HG02610 (cell line): ENCODE measurements around the gene PGAM1.
"Not testable (repeated sequence)": the region's sequence is repeated elsewhere in the genome, so short reads cannot be mapped to it uniquely, and the experiment has no call there.

Experiments used
- ATAC-seq: cut with Tn5 transposase; IDR thresholded peaks from one replicate; pipeline ENCODE4 v1.9.1; 2021; ENCODE audit warnings: mild to moderate bottlenecking, moderate library complexity; ENCODE audit not compliant: unreplicated experiment

PGAM1 gene

GRCh38 chr10:97454330-97455036 lies 28.5 kb downstream of the PGAM1 start:
- ATAC-seq, result no peak

- no peak for ATAC-seq
These were observed 30.2 kb downstream of the PGAM1 start for GRCh38 chr10:97456034-97456685.

GRCh38 chr10:97456686-97457065 lies 30.7 kb downstream of the PGAM1 start:
- ATAC-seq, result no peak

- no peak for ATAC-seq
These were observed 33.1 kb downstream of the PGAM1 start for GRCh38 chr10:97459111-97459510.

GRCh38 chr10:97459933-97460332 lies 33.9 kb downstream of the PGAM1 start:
- no peak for ATAC-seq

GRCh38 chr10:97462309-97462708 lies 36.3 kb downstream of the PGAM1 start:
- ATAC-seq, result no peak

- peak; percentile 40 for ATAC-seq
These were observed 37.6 kb downstream of the PGAM1 start for GRCh38 chr10:97463363-97464132.

- no peak for ATAC-seq
These were observed 38.2 kb downstream of the PGAM1 start for GRCh38 chr10:97464226-97464625.

GRCh38 chr10:97465982-97466381 lies 40.0 kb downstream of the PGAM1 start:
- no peak for ATAC-seq

GRCh38 chr10:97466755-97467154 lies 40.8 kb downstream of the PGAM1 start:
- no peak for ATAC-seq

GRCh38 chr10:97468162-97468561 lies 42.2 kb downstream of the PGAM1 start:
- ATAC-seq, result no peak

- not testable (repeated sequence) for ATAC-seq
These were observed 42.8 kb downstream of the PGAM1 start for GRCh38 chr10:97468781-97469180.

- ATAC-seq, result no peak
These were observed 48.9 kb downstream of the PGAM1 start for GRCh38 chr10:97474918-97475317.

GRCh38 chr10:97475936-97476594 lies 50.1 kb downstream of the PGAM1 start:
- no peak for ATAC-seq

- not testable (repeated sequence) for ATAC-seq
These were observed 53.4 kb downstream of the PGAM1 start for GRCh38 chr10:97479410-97479809.

- ATAC-seq, result no peak
These were observed 53.9 kb downstream of the PGAM1 start for GRCh38 chr10:97479939-97480338.

GRCh38 chr10:97481071-97481470 lies 55.1 kb downstream of the PGAM1 start:
- no peak for ATAC-seq

- no peak for ATAC-seq
These were observed 56.4 kb downstream of the PGAM1 start for GRCh38 chr10:97482381-97482780.
